K562 (cell line): ENCODE measurements around the gene CCN6.

Experiments
- CHD2 ChIP-seq: IDR thresholded peaks from 2 replicates; pipeline ENCODE4 v1.6.1; 2011; ENCODE audit warnings: low read depth, low read length
- CTCF ChIP-seq, 3 experiments: IDR thresholded peaks in 2 of 3; conservative IDR thresholded peaks in 1 of 3; 2 replicates each; pipeline ENCODE4 v1.5.1; 2011 to 2012; ENCODE audit warnings: low read length in 3 of 3, mild to moderate bottlenecking in 3 of 3, control low read depth in 2 of 3, improper control_type of control experiment in 1 of 3, inconsistent platforms in 1 of 3, low read depth in 1 of 3, mixed read lengths in 1 of 3, moderate library complexity in 1 of 3; ENCODE audit not compliant: insufficient read depth in 2 of 3
- MEF2A ChIP-seq: IDR thresholded peaks from 2 replicates; pipeline ENCODE4 v1.6.1; 2011; ENCODE audit warnings: low read depth, mild to moderate bottlenecking, low read length, moderate library complexity; ENCODE audit not compliant: control insufficient read depth
- PHF21A ChIP-seq: fragments of 450-650 bp; IDR thresholded peaks from 2 replicates; pipeline ENCODE4 v1.6.1; 2017; ENCODE audit warnings: low read depth, borderline replicate concordance
- RHOXF2B ChIP-seq: fragments of 250-450 bp; sonication (Bioruptor Pico); conservative IDR thresholded peaks from 2 replicates; pipeline ENCODE4 v1.5.1; 2021
- RREB1 ChIP-seq: fragments of 250-450 bp; sonication (Bioruptor Pico); IDR thresholded peaks from 2 replicates; pipeline ENCODE4 v1.4.0; 2020
- ZNF274 ChIP-seq: IDR thresholded peaks from 2 replicates; pipeline ENCODE4 v1.6.1; 2011; ENCODE audit warnings: low read depth, mild to moderate bottlenecking, low read length, moderate library complexity, borderline replicate concordance
- TF ChIP-seq, protein P1 (sequence below): fragments of 250-450 bp; sonication (Bioruptor Pico); IDR thresholded peaks from 2 replicates; pipeline ENCODE4 v1.8.0; 2021; ENCODE audit warnings: mild to moderate bottlenecking, moderate library complexity
- TF ChIP-seq, protein P2 (sequence below): IDR thresholded peaks from 2 replicates; pipeline ENCODE4 v1.6.1; 2012; ENCODE audit warnings: low read depth, low read length, improper control_type of control experiment, borderline replicate concordance
- TF ChIP-seq, protein P3 (sequence below), 2 experiments: fragments of 450-650 bp in 1 of 2; sonication (generic) in 1 of 2; formaldehyde crosslinking in 1 of 2; IDR thresholded peaks in 1 of 2; conservative IDR thresholded peaks in 1 of 2; 2 replicates each; pipeline versions ENCODE4 v1.6.1 to v1.8.1; 2016 to 2023; ENCODE audit warnings: mild to moderate bottlenecking in 2 of 2, moderate library complexity in 2 of 2, inconsistent platforms in 1 of 2, missing genetic modification reagents in 1 of 2

DNA sequence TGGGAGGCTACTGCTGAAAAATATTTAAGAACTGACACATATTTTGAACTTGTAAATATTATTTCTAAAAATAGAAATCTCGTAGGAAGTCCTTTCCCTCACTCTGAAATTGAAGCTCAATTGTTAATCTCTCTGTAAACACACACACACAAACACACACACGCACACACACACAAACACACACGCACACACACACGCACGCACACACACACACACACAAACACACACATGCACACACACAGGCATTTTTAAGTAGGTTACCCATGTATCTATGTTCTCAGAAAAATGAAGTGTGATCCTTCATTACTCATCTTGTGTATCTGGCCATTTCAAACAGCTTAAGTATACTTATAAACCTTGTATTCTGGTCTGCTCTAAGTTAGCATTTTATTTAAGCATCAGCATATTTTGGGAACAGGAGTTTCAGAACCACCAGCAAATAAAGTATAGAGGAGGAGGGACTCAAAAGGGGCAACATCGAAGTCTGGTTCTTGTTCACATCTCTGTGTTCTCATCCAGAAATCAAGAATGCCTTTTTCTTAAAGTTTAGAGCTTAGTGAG is 11.6 kb downstream of the CCN6 start:
- TF ChIP-seq CHD2 (no peak), MEF2A (no peak), ZNF274 (no peak), PHF21A (no peak), RREB1 (no peak), CTCF (IDR thresholded peaks at IDR 0.05 in 2 of 3, conservative IDR thresholded peaks at IDR 0.05 in 1 of 3; ENCODE audit: insufficient read depth in 2 of 3, low read depth in 1 of 3, low read length in 3 of 3) (no peak), RHOXF2B (CRISPR knock-in tag) (no peak)
- TF ChIP-seq, protein P1, sequence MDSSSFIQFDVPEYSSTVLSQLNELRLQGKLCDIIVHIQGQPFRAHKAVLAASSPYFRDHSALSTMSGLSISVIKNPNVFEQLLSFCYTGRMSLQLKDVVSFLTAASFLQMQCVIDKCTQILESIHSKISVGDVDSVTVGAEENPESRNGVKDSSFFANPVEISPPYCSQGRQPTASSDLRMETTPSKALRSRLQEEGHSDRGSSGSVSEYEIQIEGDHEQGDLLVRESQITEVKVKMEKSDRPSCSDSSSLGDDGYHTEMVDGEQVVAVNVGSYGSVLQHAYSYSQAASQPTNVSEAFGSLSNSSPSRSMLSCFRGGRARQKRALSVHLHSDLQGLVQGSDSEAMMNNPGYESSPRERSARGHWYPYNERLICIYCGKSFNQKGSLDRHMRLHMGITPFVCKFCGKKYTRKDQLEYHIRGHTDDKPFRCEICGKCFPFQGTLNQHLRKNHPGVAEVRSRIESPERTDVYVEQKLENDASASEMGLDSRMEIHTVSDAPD: no peak
- TF ChIP-seq, protein P2, sequence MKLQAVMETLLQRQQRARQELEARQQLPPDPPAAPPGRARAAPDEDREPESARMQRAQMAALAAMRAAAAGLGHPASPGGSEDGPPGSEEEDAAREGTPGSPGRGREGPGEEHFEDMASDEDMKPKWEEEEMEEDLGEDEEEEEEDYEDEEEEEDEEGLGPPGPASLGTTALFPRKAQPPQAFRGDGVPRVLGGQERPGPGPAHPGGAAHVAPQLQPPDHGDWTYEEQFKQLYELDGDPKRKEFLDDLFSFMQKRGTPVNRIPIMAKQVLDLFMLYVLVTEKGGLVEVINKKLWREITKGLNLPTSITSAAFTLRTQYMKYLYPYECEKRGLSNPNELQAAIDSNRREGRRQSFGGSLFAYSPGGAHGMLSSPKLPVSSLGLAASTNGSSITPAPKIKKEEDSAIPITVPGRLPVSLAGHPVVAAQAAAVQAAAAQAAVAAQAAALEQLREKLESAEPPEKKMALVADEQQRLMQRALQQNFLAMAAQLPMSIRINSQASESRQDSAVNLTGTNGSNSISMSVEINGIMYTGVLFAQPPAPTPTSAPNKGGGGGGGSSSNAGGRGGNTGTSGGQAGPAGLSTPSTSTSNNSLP: no peak
- TF ChIP-seq, protein P3, sequence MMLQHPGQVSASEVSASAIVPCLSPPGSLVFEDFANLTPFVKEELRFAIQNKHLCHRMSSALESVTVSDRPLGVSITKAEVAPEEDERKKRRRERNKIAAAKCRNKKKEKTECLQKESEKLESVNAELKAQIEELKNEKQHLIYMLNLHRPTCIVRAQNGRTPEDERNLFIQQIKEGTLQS (IDR thresholded peaks at IDR 0.05): no peak
- TF ChIP-seq, protein P3 (CRISPR knock-in tag; conservative IDR thresholded peaks at IDR 0.05): no peak
